Measurements from ENCODE around the gene PSPN.
"Not testable (repeated sequence)": the region's sequence is repeated elsewhere in the genome, so short reads cannot be mapped to it uniquely, and the experiment has no call there.

Gene PSPN

DNA sequence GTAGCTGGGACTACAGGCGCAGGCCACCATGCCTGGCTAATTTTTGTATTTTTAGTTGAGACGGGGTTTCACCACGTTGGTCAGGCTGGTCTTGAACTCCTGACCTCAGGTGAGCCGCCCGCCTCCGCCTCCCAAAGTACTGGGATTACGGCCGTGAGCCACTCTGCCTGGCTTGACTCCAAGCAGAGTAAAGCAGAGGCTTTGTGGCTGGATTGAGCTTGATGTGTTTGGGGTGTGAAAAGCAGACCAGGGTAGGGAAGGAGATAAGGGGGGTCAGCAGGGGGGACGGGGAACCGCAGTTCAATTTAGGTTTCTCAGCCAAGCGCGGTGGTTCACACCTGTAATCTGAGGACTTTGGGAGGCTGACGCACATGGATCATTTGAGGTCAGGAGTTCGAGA is 18.6 kb downstream of the PSPN start:
- Histone ChIP-seq H3K9ac (no peak overlapping the region), H3K27me3 (ENCODE audit: insufficient read depth, low read depth) (peaks cover 6% of the 10 kb centered on the region; the same call in 1 of the 2 replicates)
- TF ChIP-seq, protein P1, sequence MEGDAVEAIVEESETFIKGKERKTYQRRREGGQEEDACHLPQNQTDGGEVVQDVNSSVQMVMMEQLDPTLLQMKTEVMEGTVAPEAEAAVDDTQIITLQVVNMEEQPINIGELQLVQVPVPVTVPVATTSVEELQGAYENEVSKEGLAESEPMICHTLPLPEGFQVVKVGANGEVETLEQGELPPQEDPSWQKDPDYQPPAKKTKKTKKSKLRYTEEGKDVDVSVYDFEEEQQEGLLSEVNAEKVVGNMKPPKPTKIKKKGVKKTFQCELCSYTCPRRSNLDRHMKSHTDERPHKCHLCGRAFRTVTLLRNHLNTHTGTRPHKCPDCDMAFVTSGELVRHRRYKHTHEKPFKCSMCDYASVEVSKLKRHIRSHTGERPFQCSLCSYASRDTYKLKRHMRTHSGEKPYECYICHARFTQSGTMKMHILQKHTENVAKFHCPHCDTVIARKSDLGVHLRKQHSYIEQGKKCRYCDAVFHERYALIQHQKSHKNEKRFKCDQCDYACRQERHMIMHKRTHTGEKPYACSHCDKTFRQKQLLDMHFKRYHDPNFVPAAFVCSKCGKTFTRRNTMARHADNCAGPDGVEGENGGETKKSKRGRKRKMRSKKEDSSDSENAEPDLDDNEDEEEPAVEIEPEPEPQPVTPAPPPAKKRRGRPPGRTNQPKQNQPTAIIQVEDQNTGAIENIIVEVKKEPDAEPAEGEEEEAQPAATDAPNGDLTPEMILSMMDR (conservative IDR thresholded peaks at IDR 0.05; ENCODE audit: low read depth, low read length), result no peak

DNA sequence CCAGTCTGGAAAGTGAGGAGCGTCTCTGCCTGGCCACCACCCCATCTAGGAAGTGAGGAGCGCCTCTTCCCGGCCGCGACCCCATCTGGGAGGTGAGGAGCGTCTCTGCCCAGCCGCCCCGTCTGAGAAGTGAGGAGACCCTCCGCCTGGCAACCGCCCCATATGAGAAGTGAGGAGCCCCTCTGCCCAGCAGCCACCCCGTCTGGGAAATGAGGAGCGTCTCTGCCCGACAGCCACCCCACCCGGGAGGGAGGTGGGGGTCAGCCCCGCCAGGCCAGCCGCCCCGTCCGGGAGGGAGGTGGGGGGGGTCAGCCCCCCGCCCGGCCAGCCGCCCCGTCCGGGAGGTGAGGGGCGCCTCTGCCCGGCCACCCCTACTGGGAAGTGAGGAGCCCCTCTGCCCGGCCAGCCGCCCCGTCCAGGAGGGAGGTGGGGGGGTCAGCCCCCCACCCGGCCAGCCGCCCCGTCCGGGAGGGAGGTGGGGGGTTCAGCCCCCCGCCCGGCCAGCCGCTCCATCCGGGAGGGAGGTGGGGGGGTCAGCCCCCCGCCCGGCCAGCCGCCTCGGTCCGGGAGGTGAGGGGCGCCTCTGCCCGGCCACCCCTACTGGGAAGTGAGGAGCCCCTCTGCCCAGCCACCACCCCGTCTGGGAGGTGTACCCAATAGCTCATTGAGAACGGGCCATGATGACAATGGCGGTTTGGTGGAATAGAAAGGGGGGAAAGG is 20.3 kb downstream of the PSPN start:
- not testable (repeated sequence) for H3K27me3 ChIP-seq (ENCODE audit: insufficient read depth, low read depth); H3K79me2 ChIP-seq (ENCODE audit: insufficient read depth, low read depth)

More for the DNA sequence above, 18.6 kb downstream of the PSPN start:
- Histone ChIP-seq H3K79me2 (ENCODE audit: insufficient read depth, low read depth) (peaks cover 3% of the 10 kb centered on the region; the same call in 1 of the 2 replicates), H3K4me3 (IDR thresholded peaks at IDR 0.05; ENCODE audit: insufficient read depth, low read depth, low read length) (no peak overlapping the region), H2AFZ (ENCODE audit: low read depth) (no peak overlapping the region), H3K4me2 (no peak overlapping the region), H4K20me1 (ENCODE audit: insufficient read depth) (no peaks in the 10 kb centered on the region), H3K27ac (no peak overlapping the region), H3K36me3 (ENCODE audit: insufficient read depth) (no peaks in the 10 kb centered on the region), H3K4me1 (ENCODE audit: low read depth, poor library complexity, severe bottlenecking) (peaks cover 3% of the 10 kb centered on the region)

DNA sequence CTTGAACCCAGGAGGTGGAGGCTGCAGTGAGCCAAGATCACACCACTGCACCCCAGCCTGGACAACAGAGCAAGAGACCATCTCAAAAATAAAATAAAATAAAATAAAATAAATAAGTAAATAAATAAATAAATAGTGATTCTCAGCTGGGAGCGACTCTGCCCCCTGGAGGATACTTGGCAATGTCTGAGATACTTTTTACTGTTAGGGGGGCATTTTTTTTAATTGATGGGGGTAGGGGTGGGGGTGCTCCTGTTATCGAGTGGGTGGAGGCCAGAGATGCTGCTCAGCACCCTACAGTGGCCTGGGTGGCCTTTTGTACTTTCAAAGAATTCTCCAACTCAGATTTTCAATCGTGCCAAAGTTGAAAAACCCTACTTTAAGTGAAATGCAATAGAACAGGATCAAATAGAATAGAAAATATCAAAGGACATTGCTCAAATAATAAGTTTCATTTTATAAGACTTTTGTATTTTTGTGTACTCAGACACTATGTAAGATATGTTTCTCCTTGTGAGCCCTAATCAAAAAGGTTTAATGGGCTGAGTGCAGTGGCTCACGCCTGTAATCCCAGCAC is 21.5 kb downstream of the PSPN start:
- Histone ChIP-seq H3K27ac (no peak overlapping the region), H2AFZ (ENCODE audit: low read depth) (no peak overlapping the region), H3K27me3 (ENCODE audit: insufficient read depth, low read depth) (peaks cover 1% of the 10 kb centered on the region; the same call in 1 of the 2 replicates), H3K79me2 (ENCODE audit: insufficient read depth, low read depth) (no peaks in the 10 kb centered on the region), H3K4me2 (no peak overlapping the region), H4K20me1 (ENCODE audit: insufficient read depth) (no peaks in the 10 kb centered on the region), H3K4me1 (ENCODE audit: low read depth, poor library complexity, severe bottlenecking) (no peaks in the 10 kb centered on the region), H3K9ac (no peak overlapping the region), H3K4me3 (IDR thresholded peaks at IDR 0.05; ENCODE audit: insufficient read depth, low read depth, low read length) (no peak overlapping the region), H3K36me3 (ENCODE audit: insufficient read depth) (no peaks in the 10 kb centered on the region)
- TF ChIP-seq, protein P1 (conservative IDR thresholded peaks at IDR 0.05; ENCODE audit: low read depth, low read length), result peak; percentile 41

More for the DNA sequence above, 20.3 kb downstream of the PSPN start:
- not testable (repeated sequence) for H4K20me1 ChIP-seq (ENCODE audit: insufficient read depth); H3K36me3 ChIP-seq (ENCODE audit: insufficient read depth); H3K4me3 ChIP-seq (IDR thresholded peaks at IDR 0.05; ENCODE audit: insufficient read depth, low read depth, low read length); H3K27ac ChIP-seq; H3K9ac ChIP-seq; H3K4me1 ChIP-seq (ENCODE audit: low read depth, poor library complexity, severe bottlenecking); H3K4me2 ChIP-seq; H2AFZ ChIP-seq (ENCODE audit: low read depth)

DNA sequence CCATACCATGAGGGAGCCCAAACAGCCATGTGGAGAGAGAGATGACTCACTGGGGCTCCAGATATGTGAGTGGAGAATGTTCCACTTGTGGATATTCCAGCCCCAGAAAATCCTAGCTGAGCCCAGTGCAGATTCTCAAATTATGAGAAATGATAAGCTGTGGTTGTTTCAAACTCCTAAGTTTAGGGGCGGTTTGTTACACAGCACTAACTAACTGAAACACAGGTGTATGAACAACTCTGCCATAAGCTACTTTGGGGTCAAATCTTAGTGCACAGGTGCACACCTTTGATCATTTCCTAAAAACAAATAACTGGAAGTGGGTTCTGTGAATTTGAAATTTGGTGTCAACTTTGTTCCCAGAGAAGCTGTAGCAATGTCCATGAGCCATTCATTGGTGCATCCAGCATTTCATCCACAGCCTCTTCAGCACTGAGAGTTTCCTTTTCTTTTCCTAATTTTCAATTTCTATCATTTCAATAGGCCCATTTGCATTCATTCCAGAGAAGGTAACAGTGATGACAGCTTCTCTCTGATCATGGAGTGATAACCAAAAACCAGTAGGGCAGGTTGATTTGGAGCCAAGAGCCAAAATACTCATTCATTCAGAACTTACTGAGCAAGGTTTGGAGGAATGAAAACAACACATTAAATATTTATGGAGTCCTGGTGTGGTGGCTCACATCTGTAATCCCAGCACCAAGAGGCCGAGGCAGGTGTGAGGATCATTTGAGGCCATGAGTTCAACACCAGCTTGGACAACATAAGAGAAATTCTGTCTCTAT is 23.2 kb downstream of the PSPN start:
- TF ChIP-seq, protein P1 (conservative IDR thresholded peaks at IDR 0.05; ENCODE audit: low read depth, low read length), result no peak
- H2AFZ ChIP-seq (ENCODE audit: low read depth), result no peak overlapping the region
- no peak overlapping the region for H3K9ac ChIP-seq
- H3K4me1 ChIP-seq (ENCODE audit: low read depth, poor library complexity, severe bottlenecking), result no peaks in the 10 kb centered on the region
- no peak overlapping the region for H3K27ac ChIP-seq
- no peaks in the 10 kb centered on the region for H3K36me3 ChIP-seq (ENCODE audit: insufficient read depth)
- H3K79me2 ChIP-seq (ENCODE audit: insufficient read depth, low read depth), result no peaks in the 10 kb centered on the region
- H3K4me2 ChIP-seq, result no peak overlapping the region
- peaks cover 5% of the 10 kb centered on the region; the same call in 1 of the 2 replicates for H3K27me3 ChIP-seq (ENCODE audit: insufficient read depth, low read depth)
- H3K4me3 ChIP-seq (IDR thresholded peaks at IDR 0.05; ENCODE audit: insufficient read depth, low read depth, low read length), result no peak overlapping the region
- H4K20me1 ChIP-seq (ENCODE audit: insufficient read depth), result no peaks in the 10 kb centered on the region
